Amniotic stem cell (primary cell): ENCODE results near the gene OXCT1.
A peak's percentile ranks its signal among the peaks of the same experiment; 100 is the strongest.
"Not testable (repeated sequence)": the region's sequence is repeated elsewhere in the genome, so short reads cannot be mapped to it uniquely, and the experiment has no call there.

ENCODE experiments used
- DNase-seq: peaks from one replicate; lab custom pipeline; 2025; lab: John Stamatoyannopoulos, UW

The OXCT1 gene

DNA sequence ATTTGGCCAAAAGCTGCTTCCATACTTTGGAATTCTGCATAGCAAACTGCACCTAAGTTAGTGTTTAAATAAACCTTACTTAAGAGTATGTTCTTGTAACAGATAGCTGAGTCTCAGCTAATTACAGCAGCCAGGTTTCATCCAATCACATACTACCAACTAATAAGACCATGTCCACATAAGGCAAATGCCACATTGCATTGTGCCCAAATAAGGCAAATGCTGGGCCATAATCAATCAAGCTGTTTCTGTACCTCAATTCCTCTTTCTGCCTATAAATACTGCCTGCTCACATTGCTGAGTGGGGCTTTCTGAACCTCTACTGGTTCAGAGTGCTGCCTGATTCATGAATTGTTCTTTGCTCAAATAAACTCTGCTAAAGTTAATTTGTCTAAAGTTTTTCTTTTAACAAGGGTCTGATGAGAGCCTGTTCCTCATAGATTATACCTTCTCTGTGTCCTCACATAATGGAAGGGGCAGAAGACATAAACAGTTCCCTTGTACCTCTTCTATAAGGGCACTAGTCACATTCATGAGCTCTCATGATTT, 4.4 kb upstream of the OXCT1 start:
- DNase-seq, result no peak

DNA sequence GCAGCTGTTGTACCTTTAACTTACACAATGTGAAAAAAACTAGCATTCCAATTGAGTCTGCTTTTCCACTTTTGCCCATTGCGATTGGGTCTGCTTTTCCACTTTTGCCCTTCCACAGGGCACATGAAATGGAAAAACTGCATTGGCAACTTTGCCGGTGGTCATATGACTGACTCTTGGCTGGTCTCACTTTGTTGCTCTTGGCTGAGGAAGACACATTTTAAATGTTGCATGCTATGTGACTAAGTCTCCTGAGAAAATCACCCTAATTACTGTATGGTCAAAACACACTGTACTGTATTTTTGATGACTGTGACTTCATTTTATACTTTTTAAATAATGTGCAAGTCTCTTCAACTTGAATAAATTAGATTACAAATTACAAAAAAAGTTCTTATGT, 1.6 kb upstream of the OXCT1 start:
- peak; percentile 68 for DNase-seq

DNA sequence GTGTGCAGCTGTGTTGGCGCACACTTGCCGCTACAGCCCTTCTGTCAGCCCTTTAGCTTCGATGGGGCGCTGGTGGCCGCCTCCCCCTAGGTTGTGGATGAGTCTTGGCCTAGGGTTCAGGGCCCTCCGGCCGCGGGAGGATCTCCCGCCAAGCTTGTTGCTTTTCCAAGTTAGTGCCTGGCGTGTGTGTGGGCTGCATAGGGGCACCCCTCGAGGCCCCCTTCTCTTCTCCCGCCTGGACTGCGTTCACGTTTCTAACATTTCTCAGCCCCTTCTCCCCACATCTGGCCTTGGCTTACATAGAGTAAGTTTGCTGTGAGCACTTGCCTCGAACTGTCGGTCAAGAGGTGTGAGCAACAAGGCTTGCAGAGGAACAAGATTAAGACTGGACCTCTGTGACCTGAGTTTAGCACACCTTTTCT, 413 bp upstream of the OXCT1 start:
- no peak for DNase-seq

DNA sequence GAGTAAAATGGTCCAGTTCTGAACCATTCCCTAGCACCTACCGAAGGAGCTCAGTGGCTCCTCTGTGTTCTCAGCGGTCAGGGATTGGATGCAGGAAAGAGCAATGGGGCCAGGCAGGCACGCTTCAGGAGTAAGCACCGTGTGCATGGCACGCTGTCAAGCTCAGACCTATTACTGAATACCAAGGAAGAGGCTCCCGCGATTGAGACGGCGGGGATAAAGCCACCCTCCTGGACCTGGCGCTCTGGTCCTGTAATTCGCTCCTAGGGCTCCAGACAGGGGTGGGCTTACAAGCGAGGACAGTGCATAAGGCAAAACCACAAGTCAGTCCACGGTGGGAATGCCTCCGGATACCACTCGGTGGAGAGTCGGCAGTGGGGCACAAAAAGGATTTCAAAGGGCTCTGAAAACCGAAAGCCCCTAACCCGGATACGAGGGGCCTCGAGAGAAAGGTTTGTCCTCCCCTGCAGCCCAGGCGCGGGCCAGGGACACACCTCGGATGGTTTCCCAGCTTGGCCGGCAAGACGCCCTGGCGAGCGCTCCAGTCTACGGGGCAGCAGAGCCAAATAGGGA, 988 bp downstream of the OXCT1 start:
- peak; percentile 3 for DNase-seq

DNA sequence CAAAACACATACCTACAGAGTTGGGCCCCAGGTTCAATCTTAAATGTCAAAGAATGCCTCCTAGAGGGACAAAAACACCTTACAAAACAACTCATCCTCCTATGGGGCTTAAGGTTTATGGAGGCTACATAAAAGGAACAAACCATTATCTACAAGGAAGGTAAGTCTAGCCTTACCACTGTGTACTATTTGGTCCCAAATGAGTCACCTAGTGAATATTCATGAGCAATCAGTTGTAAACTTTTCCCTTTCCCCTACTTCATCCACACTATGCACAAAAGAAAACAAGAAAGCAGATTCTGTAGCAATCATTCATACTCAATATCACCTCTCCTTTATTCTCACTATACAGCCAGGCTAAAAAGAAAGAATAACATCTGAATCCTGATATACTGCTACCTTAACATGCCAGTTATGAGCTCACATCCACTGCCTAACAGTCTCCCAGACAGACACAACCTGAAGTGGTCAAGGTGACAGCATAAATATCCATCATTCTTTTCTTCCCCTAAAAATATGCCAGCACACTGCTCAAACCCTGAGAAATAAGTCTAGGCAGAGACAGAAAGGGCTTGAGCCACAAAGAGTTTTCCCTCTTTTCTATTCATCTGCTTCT, 6.2 kb downstream of the OXCT1 start:
- DNase-seq, result no peak

DNA sequence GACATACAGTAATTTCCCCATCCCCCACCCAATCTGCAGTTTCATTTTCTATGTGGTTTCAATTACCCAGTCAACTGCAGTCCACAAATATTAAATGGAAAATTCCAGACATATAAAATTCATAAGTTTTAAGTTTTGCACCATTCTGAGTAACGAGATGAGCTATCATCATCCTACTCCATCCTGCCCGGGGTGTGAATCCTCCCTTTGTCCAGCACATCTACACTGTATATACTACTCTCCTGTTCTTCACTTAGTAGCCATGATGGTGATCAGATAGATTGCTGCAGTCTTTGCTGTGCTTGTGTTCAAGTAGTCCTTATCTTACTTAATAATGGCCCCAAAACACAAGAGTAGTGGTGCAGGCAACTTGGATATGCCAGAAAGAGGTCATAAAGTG, 11.3 kb downstream of the OXCT1 start:
- DNase-seq, result no peak

DNA sequence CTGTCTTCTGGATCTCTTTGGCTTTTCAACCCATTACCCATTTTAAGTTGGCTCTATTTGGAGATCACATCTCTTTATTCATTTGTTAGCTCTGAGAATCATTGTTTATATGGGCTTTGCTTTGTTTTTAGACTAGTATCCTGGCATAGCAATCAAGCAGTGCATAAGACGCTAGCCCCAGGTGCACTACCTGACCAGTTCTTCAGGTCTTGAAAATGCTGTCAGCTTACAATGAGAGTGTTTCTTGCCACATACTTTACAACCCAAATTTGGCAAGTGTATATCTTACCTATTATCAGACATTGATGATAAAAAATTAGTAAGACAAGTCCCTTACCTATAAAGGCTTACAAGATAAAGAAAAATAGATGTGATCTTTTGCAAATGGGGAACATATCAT, 12.2 kb downstream of the OXCT1 start:
- no peak for DNase-seq

DNA sequence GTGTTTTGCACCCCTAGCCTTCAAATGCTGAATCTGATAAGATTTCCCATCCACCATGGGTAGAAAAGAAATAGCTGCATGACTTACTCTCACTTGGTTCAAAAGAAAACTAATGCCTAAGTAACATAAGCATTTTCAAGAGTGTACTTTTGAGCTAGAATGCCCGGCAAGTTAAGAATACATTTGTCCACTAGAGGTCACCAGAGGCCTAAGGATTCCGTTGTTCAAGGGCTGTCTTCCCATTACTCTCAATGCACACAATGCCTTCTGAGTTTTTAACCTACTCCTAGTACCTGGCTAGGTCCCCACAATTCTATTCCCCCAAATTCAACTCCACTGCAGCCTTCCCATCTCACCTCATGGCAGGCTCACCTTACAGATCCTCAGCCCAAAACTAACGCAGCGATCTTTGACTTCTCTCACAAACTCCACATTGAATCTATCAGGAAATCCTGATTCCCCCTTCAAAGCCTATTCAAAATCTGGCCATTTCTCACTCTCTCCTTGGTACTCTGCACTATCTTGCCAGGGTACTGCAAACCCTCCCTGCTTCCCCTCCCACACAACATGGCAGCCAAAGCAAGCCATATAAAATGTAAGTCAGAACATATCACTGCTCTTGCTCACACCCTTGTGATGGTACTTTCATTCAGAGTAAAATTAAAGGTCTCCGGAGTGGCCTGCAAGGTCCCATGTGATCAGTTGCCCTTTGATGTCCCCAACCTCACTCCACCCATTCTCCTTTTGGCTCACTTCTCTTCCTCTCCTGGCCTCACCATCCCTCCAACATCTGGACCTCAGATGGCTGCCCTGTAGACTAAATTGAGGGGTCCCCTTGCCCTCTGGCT, 13.4 kb downstream of the OXCT1 start:
- DNase-seq, result peak; percentile 49

DNA sequence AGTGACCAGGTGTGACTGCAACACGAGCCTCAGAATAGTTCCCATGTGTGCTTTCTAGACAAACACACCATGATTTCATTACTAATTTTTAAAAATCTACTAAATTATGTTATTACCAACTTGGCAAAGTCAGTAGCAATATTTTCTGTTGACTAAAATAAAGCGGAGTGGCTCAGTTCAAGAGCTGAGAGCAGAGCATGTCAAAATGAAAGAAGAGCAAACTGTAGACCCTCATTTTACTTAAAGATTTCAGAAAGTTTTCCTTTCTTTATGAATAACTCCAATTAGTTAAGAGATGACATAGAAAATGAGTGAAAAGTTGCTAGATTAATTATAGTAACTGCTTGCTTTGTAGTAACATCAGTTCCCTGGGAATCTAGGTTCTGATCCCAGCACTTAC, 17.9 kb downstream of the OXCT1 start:
- no peak for DNase-seq

DNA sequence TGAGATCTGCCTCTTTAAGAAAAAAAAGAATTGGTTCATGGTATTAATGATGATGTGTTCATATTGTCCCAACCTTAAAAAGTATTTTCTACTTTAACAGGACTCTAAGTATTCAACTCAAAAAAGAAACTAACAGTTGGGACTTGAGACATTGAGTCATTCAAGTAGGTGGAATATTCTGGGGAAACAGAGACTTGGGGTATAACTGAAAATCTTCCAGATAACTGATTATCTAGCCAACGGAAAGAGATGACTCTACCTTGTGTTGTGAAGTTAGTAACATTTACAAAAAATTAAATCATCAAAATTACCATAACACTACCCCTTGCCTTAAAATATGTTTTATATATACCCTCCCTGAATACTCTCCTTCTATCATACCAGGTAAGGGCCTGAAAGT, 19.1 kb downstream of the OXCT1 start:
- no peak for DNase-seq

DNA sequence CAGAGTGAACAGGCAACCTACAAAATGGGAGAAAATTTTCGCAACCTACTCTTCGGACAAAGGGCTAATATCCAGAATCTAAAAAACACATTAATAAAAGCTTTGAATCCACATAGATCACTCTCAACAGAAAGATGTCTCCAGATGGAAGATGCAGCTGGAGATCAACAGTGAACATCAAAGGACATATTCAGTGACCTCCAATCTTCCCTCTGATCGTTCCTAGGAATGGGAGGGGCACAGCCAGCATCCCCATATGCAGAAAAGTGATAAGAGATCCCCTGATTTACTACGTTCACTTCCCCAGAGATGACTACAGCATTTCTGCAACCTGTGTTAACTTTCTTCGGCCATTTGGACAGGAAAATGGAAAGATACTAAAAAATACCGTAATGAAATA, 21.2 kb downstream of the OXCT1 start:
- DNase-seq, result no peak

DNA sequence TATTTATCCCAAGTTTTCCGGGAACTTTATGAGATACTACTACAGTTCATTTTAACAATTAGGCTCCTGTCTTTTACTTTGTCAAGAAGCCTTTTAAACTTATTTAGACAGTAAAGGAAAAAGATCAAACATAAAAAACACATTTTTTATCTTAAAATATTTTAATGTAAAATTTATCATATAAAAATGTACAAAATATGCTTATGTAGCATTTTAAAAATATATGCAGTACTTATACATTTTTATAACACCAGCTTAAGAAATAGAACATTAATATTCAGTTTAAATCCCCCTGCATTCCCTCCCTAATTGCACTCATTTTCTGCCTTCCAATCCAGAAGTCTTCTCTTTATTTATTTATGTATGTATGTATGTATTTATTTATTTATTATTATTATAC, 24.5 kb downstream of the OXCT1 start:
- not testable (repeated sequence) for DNase-seq

DNA sequence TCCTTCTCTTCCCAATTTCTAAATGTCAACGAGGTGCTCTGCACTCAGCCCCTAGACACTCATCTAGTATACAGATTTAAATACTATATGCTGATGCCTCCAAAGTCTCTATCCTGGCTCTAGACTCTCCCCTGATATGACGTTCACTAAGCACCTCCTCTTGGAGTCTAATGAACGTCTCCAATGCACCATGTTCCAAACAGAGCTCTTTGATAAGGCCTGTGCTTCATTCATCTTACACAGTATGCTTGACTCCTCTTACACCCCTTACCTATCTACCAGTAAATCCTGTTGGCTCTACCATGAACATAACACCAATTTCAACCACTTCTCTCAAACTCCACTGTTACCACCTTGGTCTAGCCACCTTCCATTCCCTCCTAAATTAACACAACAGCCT, 25.7 kb downstream of the OXCT1 start:
- no peak for DNase-seq

DNA sequence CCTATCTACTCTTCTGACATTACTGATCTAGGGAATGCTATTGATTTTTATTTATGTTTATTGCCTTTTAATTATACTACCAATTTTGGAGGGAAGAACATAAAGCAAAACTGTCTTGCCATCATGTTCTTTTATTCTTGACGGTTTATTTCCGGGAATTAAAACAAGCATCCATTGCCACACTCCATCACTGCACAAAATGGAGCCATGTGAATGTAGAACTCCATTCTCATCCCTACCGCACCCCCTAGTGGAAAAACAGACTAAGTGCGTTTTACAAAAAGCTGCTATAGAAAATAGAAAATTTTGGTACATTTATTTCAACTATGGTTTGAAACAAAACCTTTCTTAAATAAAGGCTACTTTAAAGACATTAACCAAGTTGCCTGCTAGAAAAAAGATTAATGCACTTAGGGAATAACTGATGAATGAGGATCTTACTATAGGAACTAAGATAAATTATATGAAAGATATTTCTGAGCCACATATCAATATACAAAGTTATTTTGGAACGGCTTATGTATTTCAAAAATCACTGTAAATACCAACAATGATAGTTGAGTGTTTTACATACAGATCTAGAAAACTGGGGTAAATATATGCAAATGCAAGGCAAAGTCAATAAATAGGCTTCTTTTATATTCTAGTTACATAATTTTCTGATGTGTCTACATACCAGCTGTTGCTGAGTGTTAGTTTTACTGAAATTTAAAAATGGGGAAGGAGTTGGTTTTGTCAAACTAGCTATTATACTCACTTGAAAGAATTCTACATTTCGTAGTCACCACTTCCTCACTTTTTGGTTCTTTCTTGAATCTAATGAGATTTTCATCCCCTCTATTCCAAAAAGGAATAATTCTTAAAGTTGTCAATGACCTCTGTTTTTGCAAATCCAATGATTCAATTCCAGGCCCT, 26.5 kb downstream of the OXCT1 start:
- DNase-seq, result peak; percentile 41

DNA sequence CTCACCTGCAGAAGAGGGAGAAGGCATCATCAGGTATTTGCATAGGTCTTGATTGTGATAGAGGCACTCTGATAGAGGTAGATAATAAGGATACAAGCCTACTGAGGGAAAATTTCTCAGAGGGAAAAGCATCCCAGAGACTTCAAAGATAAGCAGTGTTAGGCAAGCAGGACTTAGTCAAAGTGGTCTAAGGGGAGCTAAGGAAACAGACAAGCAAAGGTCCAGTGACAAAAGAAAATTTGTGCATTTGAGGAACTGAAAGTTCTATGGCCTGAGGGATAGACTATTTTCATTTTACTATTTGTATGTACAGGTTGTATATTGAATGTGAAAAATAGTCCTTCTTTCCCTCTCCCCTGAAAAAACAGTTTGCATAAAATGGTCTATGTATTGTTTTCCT, 27.4 kb downstream of the OXCT1 start:
- DNase-seq, result no peak

DNA sequence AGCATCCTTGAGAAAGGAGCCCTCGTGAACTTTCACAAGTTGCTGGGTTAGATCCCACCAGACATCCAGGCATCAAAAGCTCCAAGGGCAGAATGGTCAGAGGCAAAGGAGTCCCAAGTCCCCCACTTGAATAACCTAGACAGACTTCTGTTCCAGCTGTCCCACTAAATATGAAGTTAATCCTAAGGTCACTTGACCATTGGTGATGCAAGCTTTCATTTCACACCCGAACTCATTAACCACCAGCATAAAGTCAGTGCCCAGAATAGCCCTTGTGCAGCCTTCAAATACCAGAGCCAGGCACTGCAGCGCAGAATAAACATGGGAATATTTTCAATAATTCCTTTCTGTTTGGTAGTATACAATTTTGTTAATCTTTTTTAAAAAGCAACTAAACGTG, 28.9 kb downstream of the OXCT1 start:
- DNase-seq, result no peak

DNA sequence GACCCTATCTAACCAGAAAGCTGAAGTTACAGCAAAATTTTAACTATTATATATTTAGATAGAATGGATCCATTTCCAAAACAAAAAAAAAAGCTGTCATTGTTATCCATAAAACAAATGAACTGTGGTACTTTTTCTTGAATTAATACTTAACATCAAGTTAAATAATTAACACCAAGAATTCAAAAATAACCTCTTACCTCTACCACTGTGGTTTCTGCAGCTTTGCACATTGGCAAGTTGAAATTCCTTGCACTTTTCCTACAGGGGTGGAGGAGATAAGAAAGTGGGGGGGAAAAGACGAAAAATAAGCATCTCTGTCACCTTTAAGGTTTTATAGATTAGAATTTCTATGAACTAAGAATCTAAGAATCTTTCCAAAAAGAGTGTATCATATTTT, 30.0 kb downstream of the OXCT1 start:
- no peak for DNase-seq

DNA sequence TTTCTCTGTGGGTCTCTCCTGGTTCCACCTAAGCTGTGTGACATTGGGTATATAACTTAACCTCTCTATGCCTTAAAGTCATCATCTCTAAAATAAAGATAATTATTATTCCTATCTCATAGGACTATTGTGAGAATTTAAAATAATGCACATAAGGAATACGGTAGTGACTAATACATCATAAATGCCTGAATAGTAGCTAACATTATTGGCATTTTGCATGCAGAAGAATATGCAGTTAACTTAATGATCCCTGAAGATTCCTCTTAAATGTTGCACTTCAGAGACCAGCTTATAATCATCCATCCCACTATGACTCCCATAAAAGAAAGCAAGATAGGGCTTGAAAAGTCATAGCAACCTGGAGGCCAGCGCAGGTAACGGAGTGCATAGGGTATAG, 32.4 kb downstream of the OXCT1 start:
- DNase-seq, result no peak

DNA sequence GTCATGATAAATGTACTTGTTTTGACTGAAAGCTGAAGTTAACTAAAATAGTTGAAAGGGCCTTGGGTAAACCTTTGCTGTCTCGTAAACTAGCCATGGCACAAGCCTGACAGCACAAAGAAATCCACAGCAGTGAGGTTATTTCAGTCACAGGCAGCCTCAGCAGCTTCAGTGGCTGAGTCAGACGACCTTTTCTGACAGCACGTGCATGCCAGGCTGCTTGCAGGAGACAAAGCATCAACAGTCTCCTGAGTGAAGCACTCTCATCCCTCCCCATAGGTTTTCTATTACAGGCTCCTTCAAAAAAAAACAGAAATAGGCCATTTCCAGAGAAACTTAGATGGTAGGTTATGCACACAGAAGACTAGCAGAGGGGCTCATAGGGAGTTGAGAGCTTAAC, 34.6 kb downstream of the OXCT1 start:
- DNase-seq, result peak; percentile 70

DNA sequence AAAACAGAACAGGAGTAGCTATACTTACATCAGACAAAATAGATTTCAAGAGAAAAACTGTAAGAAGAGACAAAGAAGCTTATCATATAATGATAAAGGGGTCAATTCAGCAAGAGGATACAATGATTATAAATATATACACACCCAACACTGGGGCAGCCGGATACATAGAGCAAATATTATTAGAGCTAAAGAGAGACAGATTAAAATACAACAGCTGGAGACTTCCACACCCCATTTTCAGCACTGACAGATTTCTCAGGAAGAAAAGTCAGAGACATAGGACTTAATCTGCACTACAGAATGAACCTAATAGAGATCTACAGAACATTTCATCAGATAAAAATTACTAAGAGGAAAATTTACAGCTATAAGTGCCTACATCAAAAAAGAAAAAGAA, 35.7 kb downstream of the OXCT1 start:
- DNase-seq, result no peak

DNA sequence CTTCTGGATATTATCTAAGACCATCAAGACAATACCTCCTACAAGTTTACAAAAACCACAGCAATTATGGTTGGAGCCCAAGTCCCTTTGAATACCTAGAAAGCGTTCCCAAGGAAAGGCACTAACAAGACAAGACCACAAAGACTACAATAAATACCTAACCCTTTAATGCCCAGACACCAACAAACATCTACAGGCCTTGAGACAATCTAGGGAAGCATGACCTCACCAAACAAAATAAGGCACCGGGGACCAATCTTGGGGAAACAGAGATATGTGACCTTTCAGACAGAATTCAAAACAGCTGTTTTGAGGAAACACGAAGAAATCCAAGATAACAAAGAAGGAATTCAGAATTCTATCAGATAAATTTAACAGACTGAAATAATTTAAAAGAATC, 37.8 kb downstream of the OXCT1 start:
- DNase-seq, result no peak

DNA sequence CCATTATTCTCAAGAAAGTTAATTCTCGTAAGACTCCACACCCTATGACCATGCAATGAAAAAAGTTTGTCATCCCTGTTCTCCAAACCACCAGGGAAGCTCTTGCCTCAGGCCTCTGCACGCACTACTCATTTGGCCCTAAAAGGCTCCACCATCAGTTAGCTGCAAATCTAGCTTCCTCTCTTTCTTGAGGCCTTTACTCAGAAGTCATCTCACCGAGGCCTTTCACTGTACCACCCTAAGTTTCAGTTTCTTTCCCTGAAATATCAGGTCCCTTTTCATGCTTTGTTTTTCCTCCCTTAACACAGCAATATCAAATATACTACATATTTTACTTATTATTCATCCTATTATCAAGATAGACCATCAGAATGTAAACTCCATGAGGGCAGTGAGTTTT, 39.1 kb downstream of the OXCT1 start:
- DNase-seq, result no peak
